GOT3 (cell line): ENCODE data around the gene KCNJ6.
"Not testable (repeated sequence)": the region's sequence is repeated elsewhere in the genome, so short reads cannot be mapped to it uniquely, and the experiment has no call there.

Experiments used
- DNase-seq: peaks from one replicate; lab custom pipeline; 2025; ENCODE audit warnings: mixed read lengths; lab: John Stamatoyannopoulos, UW

KCNJ6 gene

DNA sequence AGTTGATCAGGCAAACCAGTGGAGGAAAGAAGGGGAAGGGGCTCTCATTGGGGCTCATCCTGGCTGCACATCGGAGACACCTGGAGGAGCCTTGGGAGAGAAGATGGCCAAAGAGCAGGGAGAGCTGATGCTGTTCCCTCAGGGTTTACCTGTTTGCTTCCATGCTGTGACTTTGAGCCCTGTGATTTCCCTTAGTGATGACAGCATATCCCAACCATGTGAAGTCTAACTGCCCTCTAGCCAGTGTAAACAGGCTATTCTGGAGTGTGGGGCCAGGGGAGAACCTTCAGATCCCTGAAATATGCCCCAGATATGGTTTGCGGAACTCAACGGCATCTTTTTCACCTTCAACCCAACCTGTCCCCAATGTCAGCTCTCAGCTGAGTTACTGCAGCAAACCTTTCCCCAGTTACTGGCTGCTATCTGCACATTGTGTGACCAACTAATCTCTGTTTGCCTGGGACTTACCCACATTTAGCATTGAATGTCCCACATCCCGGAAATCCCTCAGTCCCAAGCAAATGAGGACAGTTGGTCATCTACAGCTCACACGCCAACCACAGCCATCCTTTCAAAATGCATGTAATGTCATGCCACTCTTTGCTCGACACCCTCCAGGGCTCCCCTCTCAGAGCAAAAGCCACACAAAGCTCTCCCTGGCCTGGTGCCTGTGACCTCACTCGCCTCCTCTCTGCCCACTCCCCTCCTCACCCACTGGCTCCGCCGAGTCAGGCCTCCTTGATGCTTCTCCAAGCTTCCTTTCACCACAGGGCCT lies 242.3 kb downstream of the KCNJ6 start:
- DNase-seq: no peak

DNA sequence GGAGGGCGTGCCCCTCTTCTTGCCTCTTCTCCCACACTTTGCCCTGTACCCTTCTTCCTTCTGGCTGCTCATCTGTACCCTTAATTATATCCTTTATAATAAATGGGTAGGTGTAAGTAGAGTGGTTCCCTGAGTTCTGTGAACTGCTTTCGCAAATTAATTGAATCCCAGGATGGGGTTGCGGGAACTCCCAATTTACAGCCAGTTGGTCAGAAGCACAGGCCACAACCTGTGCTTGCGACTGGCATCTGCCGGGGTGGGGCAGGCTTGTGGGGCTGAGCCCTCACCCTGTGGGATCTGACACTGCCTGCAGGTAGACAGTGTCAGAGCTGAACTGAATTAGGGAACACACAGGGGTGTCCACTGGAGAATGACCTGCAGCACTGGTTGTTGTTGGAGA lies 244.9 kb downstream of the KCNJ6 start:
- DNase-seq: no peak

DNA sequence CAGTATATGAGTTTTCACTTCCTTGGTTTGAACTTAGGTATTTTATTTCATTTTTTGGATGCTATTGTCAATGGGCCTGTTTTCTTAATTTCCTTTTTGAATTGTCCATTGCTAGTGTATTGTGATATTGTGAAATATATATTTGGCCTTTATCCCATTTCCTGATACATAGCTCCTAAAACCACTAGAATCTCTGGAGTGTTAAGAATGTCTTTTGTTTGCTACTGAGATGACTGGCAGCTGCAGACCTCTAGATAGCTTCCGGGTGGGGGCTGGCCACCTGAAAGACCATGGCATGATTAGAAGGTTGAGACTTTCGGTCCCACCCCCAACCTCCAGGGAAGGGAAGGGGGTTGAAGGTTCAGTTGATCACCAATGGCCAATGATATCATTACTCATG lies 245.4 kb downstream of the KCNJ6 start:
- no peak for DNase-seq

DNA sequence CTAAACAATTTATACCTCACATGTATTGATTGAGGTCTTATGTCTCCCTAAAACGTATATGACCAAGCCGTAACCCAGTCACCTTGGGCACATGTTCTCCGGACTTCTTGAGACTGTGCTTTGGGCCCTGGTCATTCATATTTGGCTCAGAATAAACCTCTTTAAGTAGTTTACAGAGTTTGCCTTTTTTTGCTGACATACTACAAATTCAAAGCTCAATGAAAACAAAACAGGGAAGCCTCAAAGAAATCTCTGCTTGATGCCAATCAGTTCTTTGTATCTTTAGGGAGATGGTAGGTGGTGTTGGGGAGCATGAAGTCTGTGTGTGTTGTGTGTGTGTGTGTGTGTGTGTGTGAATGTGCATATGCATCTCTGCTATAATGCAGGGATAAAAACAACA lies 247.0 kb downstream of the KCNJ6 start:
- no peak for DNase-seq

DNA sequence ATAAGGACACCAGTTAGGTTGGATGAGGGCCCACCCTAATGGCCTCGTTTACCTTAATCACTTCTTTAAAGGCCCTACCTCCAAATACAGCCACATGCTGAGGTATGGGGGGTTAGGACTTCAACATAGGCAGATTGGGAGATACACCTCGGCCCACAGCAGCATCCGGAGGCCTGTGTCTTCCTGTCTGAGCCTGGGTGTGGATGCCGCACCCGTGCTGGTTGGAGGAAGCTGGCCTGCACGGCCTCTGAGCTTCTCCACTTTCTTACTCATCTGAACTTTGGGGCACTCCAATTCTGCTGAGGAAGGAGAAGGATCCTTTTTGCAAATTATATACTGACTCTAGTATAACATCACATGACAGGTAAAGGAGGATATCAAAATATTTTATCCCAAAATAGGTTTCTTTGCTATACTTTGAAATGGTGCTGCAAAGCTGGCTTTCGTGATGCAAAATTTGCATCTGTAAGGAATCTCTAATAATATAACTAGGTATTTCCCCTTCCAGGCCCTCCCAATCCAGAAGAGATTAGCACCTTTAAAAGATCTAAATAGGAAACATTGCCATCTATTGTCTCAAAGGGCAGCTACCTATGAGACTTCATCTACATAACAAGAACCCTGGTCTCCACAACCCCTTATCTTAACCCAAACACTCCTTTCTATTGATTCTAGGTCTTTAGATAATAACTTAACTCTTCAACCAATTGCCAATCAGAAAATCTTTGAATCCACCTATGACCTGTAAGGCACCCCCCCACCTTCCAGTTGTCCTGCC lies 247.6 kb downstream of the KCNJ6 start:
- no peak for DNase-seq

DNA sequence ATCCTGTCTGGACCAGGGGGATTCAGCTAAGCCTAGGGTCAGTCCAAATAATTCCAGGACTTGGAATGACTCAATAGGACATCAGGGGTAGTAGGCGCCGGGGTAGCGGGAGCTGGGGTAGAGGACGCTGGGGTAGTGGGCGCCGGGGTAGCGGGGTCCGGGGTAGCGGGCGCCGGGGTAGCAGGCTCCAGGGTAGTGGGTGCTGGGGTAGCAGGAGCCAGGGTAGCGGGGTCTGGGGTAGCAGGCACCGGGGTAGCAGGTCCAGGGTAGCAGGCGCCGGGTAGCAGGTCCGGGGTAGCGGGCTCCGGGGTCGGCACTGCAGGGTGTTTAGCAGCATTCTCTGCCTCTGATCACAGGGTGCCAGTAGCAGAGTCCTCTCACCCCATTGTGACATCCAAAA lies 248.9 kb downstream of the KCNJ6 start:
- no peak for DNase-seq

DNA sequence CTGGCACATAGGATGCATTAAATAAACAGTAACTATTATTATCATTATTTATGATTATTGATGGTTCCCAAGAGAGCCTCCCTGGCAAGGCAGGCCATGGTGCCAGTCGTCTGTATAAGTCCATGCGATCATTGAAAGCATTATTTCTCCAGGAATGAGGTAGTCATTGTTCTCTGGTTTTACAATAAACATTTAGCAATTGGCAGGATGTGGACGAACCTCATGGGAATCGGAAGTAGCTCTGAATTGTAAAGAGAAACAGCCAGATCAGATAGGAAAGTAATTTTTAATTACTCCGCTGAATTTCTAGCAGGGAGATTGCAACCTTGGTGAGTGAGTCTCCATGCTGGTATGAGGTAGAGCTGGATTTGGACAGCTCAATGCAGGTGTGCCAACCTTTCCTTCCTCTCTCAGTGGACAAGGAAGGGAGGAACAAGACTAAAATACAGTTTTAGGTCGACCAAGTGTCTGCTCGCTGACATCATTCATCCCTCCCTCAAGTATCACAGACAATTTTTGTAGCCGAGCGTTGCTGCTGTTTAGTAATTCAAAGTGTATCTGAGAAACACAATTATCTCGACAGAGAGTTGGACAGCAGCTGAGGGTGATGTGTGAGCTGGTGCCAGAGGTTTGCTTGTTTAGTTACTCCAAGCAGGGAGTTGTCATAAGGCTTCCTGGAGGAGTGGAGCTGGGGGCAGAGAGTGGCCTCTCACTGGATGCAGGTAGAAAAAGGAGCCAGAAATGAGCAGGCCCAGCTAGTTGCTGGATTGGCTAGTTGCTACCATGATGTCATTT lies 250.8 kb downstream of the KCNJ6 start:
- DNase-seq: no peak

DNA sequence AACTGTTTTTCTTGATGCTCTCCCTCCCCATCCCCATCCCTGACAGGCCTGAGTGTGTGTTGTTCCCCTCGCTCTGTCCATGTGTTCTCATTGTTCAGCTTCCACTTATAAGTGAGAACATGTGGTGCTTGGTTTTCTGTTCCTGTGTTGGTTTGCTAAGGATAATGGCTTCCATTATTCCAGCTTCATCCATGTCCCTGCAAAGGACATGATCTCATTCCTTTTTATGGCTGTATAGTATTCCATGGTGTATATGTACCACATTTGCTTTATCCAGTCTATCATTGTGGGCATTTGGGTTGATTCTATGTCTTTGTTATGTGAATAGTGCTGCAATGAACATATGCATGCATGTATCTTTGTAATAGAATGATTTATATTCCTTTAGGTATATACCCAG lies 254.0 kb downstream of the KCNJ6 start:
- not testable (repeated sequence) for DNase-seq

DNA sequence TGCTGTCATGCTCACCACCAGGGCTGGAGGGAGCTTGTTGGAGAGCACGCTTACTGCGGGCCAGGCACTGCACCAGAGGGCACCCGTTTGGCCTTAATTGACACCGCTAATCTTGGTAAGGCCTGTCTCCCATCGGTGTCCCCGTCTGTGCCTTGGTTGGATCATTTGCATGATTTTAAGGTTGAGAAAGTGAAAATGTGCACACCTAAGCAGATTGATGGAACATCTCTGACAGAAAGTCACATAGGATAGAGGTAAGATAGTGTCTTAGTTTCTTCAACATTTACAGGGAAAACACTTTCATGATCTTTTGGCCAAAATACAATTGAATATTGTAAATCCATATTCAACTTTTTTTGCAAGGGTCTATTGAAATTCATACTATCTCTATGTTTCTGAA lies 255.5 kb downstream of the KCNJ6 start:
- no peak for DNase-seq

DNA sequence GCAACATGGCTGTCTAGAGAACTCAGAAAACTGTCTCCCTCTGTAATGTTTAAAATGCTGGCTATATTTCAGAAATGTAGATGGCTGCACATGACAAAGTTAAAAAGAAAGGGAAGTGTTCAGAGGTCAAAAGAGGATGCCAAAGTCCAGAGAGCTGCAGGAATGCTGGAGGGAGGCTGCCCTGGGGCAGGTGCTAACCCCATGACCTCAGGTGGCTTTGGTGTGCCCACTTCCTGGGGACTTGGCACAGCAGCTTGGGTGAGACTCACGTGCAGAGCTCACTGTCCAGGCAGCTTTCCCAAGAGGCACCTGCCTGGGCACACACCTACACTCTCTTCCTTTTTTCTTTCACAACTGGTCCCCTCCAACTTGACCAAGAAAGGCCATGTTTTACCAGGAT lies 256.4 kb downstream of the KCNJ6 start:
- no peak for DNase-seq

DNA sequence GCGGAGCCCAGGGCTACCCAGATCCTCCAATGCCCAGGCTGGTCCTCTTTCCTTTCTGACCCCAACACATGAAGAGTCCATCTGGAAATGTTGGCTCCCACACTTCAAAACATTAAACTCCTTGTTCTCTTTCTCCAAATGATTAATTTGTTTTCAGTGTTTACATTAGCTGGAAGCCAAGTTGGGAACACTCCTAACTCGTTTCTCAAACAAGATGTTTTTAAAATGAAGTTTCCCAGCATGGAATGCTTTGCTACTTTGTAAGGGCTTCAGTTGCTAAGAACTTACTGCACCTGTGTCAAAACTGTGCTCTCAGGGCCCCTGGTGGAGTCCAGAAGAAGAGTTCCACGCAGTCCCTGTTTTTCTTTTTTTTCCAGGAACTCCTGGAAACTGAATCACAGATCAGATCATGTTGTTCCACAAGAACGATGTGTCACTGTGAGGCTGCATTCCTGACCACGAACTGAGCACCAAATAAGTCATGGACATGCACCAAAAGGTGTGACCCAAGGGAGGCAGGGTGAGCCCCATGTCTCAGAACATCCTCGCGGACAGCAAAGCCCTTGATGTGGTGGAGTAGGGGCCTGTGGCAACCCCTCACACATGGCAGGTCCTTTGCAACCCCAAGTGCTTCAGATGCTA lies 257.3 kb downstream of the KCNJ6 start:
- no peak for DNase-seq

DNA sequence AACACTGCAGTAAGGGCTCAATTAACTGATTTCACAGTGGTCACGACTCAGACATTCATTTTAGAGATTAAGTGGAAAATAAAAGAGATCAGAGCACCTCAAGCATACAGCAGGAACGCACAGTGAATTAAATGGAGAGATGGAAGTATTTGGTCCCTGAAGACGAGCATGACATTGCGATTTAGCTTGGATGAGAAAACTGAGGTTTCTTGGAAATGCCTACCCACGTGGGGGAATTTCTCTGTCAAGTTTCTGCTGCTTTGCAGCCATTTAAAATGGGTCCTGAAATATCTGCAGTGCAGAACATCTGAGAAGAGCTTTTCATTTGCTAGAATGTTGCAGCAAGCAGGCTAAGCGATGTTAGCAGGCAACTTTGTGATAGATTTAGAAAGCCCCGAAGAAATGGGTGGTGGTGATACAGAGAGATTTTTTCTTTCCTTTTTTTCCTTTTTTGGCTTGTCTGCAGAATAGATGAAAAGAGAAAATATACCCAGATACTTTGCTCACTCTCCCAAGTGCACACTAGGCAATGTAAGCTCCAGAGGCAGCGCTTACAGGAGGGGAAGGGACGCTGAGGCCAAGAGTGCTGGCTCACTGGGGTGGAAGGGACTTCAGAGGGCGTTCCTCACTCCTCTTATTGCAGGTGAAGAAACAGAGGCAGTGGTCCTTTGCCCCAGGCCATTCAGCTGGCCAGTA lies 258.0 kb downstream of the KCNJ6 start:
- no peak for DNase-seq

DNA sequence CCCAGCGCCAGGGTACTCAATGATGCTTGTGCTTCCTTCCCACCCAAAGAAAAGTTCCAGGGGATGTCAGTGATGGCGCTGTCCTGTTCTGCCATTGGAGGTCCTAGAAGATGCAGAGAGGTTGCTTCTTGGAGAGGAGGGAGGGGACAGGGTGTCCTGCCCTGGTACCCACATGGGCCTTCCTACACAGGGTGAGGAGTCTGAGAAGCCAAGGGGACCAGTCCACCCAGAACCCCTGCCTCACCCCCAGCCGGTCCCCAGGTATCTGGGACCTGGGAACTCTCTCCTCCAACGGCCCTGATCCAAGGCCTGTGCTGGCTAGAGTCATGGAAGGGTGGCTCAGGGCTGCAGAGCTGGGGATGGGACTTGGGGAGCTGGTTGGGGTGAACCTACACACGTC lies 259.4 kb downstream of the KCNJ6 start:
- DNase-seq: no peak

DNA sequence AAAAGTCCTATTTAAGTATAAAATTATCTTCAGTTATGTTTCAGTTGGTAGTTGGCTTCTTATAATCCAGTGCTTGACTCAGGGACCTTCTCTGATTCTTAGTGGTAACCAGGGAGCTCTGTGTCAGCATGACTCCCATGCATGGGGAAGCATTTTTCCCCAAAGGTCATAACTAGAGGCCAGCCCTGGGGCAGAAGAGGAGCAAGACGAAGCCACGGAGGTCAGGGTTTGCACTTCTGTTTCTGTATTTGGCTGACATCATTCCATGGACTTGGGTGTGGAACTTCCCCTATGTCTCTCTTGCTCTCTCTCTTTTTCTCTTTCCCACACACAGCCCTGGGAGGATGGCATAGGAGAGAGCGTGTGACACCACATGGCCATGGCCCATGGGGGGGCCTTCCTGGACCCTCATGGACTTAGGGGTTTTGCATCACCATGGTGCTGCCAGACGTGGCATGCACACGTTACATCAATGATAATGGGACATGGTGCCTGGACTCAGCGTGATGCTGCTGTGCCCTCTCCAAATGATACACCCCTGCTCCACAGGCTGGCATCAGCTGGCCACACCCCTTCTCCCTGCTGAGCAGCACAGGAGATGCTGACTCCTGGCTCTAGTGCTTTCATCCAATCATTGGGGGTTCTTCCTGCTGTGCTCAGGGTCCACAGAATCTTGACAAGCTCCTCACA lies 260.5 kb downstream of the KCNJ6 start:
- no peak for DNase-seq

DNA sequence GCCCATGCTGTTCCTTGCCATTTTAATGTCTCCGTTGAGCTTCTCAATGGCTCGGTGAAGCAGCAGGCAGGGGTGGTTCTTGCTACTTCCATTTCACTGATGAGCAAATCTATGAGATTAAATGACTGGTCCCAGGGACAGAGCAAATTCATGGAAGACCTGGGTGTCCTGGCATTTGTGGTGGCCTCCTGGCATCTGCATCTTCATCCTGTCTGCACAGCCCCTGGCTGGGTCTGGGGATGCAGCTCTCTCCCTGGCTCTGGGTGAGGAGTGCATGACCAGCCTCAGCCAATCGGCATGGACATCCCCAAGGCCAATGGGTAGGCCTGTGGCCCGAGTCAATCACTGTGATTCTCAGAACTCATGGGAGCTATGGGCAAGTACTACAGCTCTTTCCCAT lies 261.7 kb downstream of the KCNJ6 start:
- DNase-seq: no peak

DNA sequence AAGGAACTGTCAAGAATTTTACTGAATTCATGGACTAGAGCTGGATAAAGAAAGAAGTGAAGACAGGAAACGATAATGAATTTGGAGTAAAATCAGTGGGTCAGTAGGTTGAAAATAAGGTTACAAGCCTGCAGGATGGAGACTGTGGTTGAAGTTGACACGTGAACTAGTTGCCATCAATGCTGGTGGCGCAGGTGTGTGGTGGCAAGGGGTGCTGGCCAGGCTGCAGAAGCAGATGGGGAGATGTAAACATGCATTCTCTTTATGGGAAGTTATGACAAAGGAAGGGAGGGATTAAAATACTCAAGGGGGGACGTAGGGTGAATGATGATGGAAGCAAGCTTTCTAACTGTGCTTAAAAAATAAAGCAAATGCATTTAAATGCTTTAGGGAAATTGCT lies 263.1 kb downstream of the KCNJ6 start:
- DNase-seq: no peak

DNA sequence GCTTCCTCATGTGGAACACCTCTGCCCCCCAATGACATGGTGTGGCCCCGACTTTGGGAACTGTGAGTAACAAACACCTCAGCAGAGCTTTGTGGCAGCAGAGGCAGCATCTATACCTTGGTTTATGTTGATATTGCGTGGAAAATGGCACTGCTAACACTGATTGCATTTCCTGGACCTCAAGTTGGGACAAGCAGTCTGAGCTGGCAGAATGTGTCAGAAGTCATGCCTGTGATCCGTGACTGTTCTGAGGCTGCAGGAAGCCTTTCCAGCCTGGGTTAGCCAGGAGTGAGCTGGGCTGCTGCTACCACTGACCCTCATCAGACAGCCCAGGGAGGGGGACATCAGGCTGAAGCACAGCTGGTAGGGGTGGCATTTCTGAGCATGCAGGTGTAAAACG lies 268.5 kb downstream of the KCNJ6 start:
- DNase-seq: no peak

DNA sequence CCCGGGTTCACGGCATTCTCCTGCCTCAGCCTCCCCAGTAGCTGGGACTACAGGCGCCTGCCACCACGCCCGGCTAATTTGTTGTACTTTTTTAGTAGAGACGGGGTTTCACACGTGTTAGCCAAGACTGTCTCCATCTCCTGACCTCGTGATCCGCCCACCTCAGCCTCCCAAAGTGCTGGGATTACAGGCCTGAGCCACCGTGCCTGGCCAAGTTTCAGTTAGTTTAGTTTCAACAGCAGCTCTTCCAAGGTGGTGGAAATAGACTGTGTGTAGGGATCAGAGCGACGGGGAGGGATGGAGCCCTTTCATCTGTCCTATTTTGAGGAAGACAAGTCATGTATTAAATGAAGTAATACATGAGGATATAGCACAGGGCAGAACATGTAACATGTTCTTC lies 269.5 kb downstream of the KCNJ6 start:
- not testable (repeated sequence) for DNase-seq

DNA sequence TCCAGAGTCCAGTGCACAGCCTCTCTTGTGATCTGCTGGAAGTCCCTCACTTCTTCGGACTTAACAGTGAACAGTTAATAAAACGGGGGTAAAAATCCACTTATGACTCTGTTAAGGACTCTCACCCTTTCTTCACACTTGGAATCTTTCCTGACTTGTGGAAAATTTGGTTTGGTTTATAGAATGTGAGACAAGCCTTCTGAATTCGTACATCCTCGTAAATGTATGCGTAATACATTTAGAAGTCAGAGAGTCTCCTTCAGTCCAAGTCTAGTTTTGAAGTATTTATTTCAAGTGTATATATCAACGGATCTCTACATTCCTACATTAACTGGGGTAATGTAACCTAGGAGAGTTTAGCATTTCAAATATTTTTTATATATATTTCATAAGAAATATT lies 270.4 kb downstream of the KCNJ6 start:
- no peak for DNase-seq

DNA sequence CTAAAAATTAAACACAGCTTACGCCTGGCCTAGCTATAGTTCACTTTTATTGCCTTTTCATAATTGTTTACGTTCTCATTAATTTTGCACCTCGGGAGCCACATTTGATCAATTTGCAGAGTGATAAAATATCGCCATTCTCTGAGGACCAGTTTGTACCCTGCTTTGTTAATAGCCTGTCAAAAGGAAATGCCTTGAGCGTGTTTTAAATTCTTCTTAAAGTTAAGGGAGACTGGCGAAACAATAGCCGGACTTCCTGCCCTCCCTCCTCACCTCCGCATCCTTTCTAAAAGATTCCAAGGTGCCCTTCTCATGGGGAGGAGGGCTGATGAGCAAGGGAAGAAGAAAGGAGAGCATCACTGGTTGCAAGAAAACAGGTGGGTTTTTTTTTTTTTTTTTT lies 271.6 kb downstream of the KCNJ6 start:
- no peak for DNase-seq

DNA sequence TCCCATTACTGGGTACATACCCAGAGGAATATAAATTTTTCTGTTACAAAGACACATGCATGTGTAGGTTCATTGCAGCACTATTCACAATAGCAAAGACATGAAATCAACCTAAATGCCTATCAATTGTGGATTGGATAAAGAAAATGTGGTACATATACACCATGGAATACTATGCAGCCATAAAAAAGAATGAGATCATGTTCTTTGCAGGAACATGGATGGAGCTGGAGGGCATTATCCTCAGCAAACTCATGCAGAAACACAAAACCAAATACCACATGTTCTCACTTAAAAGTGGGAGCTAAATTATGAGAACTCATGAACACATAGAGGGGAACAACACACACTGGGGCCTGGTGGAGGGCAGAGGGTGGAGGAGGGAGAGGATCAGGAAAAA lies 272.4 kb downstream of the KCNJ6 start:
- DNase-seq: not testable (repeated sequence)
